ENCODE measurements around the gene BTBD7. TPM values are rescaled to one million over a fixed set of nuclear protein-coding genes. Genes with fewer than 3 reads are reported as not detected.

The BTBD7 gene
- total RNA-seq, 2 experiments from 2014 or later, result 12.5 to 12.6 TPM

DNA sequence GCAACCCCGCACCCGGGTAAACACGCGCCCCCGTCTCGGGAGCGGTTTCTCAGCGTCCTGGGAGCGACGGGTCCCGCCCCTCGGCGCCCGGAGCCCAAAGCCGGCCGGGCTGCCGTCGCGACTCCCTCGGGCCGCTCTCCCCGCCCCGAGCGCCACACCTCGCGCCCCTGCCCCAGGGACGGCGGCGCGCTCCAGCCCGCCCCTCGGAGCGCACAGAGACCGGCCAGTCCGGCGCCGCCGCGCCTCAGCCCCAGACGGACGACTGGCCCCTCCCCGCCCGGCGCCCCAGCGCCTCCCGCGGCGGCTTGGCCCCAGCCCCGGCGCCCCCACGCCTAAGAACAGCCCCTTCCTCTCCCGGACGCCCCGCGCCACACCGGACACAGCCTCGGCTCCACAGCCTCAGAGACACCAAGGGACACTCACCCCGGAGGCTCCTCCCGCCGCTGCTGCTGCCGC, 411 bp downstream of the BTBD7 start:
- peak overlapping the region; percentile 92 for H3K27ac Mint-ChIP-seq
- peaks cover 20% of the 10 kb centered on the region for H3K4me1 ChIP-seq (ENCODE audit: insufficient read depth, low read length)
- H3K27me3 Mint-ChIP-seq, result no peaks in the 10 kb centered on the region
- ChIA-PET CTCF (no interaction called here), POLR2A (interaction anchor here (2.0 kb wide), 1 partner anchor 148 kb away, joined by 6 read pairs; the partner anchor contains the start of genes LYSET and MOAP1)
- peak; percentile 27 for ATAC-seq (ENCODE audit: poor library complexity)
- peak in 4 of 14 experiments; percentile 2 to 46 (median 16) for DNase-seq
- TF ChIP-seq, protein P1, sequence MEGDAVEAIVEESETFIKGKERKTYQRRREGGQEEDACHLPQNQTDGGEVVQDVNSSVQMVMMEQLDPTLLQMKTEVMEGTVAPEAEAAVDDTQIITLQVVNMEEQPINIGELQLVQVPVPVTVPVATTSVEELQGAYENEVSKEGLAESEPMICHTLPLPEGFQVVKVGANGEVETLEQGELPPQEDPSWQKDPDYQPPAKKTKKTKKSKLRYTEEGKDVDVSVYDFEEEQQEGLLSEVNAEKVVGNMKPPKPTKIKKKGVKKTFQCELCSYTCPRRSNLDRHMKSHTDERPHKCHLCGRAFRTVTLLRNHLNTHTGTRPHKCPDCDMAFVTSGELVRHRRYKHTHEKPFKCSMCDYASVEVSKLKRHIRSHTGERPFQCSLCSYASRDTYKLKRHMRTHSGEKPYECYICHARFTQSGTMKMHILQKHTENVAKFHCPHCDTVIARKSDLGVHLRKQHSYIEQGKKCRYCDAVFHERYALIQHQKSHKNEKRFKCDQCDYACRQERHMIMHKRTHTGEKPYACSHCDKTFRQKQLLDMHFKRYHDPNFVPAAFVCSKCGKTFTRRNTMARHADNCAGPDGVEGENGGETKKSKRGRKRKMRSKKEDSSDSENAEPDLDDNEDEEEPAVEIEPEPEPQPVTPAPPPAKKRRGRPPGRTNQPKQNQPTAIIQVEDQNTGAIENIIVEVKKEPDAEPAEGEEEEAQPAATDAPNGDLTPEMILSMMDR (IDR thresholded peaks at IDR 0.05), result no peak
- H3K4me1 Mint-ChIP-seq (ENCODE audit: low read depth), result peaks cover 64% of the 10 kb centered on the region
- H3K27ac ChIP-seq (ENCODE audit: low read depth in 1 of 2, low read length in 2 of 2), result peak overlapping the region in 1 of 2 donors; percentile 73
- H3K4me3 Mint-ChIP-seq, result peak overlapping the region; percentile 97
- H3K36me3 ChIP-seq (ENCODE audit: insufficient read depth, low read length), result no peaks in the 10 kb centered on the region
- peaks cover 14% of the 10 kb centered on the region for H3K36me3 Mint-ChIP-seq (ENCODE audit: low read depth)
- intact Hi-C loops (cut with DNase I, micrococcal nuclease), result loop anchor here (1.0 to 5.0 kb wide), 7 partner anchors 125 to 845 kb away; partner anchors contain the start of genes GON7 (in 2 of the 2), UBR7 (in 2 of the 2), DDX24 (in 1 of the 2) and GOLGA5 (in 1 of the 2)
- H3K9me3 ChIP-seq (ENCODE audit: control insufficient read depth in 1 of 2, insufficient read depth in 1 of 2, low read length in 2 of 2), result peaks cover 0 to 2% of the 10 kb centered on the region in 2 experiments
- H3K4me3 ChIP-seq (ENCODE audit: low read length), result peak overlapping the region; percentile 80
- no peaks in the 10 kb centered on the region for H3K27me3 ChIP-seq (ENCODE audit: control insufficient read depth in 1 of 2, insufficient read depth in 2 of 2, low read length in 2 of 2)
- H3K9me3 Mint-ChIP-seq, result no peaks in the 10 kb centered on the region

DNA sequence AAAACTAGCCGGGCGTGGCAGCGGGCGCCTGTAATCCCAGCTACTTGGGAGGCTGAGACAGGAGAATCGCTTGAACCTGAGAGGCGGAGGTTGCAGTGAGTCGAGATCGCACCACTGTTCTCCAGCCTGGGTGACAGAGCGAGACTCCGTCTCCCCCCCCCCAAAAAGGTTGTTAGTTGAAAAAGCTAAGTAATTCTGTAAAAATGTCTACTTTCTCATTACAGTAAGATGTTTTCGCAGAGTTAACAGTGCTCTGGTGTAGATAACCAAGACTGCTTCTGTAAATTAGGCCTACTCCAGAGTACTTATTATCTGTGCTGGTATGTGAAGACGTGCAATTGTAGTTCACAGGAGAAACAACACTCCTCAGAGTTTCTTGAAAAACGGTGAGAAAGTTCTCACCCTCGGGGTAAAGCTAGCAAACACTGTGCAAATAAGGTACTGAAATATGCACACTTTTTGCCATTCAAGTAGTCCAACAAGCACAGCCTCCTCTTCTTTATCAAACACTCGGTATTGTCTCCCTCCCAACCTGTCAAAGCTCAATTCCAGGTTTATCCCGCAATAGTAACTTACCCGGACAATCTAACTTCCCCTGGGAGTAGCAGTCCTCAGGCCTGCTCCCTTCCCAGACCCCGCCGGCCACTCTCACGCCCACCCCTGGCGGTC, 974 bp downstream of the BTBD7 start:
- peak overlapping the region; percentile 80 for H3K4me3 ChIP-seq (ENCODE audit: low read length)
- H3K36me3 ChIP-seq (ENCODE audit: insufficient read depth, low read length), result no peaks in the 10 kb centered on the region
- ChIA-PET CTCF (no interaction called here), POLR2A (interaction anchor here (2.0 kb wide), 1 partner anchor 147 kb away, joined by 6 read pairs; the partner anchor contains the start of genes LYSET and MOAP1)
- Mint-ChIP-seq H3K4me1 (ENCODE audit: low read depth) (peaks cover 68% of the 10 kb centered on the region), H3K27me3 (no peaks in the 10 kb centered on the region), H3K36me3 (ENCODE audit: low read depth) (peaks cover 14% of the 10 kb centered on the region), H3K9me3 (no peaks in the 10 kb centered on the region), H3K4me3 (peak overlapping the region; percentile 96), H3K27ac (peak overlapping the region; percentile 86)
- intact Hi-C loops (cut with DNase I, micrococcal nuclease), result loop anchor here (1.0 to 5.0 kb wide), 7 partner anchors 125 to 845 kb away; partner anchors contain the start of genes GON7 (in 2 of the 2), UBR7 (in 2 of the 2), DDX24 (in 1 of the 2) and GOLGA5 (in 1 of the 2)
- H3K27ac ChIP-seq (ENCODE audit: low read depth in 1 of 2, low read length in 2 of 2), result peak overlapping the region in 1 of 2 donors; percentile 73
- TF ChIP-seq, protein P1 (IDR thresholded peaks at IDR 0.05), result no peak
- H3K27me3 ChIP-seq (ENCODE audit: control insufficient read depth in 1 of 2, insufficient read depth in 2 of 2, low read length in 2 of 2), result no peaks in the 10 kb centered on the region
- DNase-seq (no peak), ATAC-seq (ENCODE audit: poor library complexity) (no peak)
- peaks cover 20% of the 10 kb centered on the region for H3K4me1 ChIP-seq (ENCODE audit: insufficient read depth, low read length)
- no peaks in the 10 kb centered on the region for H3K9me3 ChIP-seq (ENCODE audit: control insufficient read depth in 1 of 2, insufficient read depth in 1 of 2, low read length in 2 of 2)

DNA sequence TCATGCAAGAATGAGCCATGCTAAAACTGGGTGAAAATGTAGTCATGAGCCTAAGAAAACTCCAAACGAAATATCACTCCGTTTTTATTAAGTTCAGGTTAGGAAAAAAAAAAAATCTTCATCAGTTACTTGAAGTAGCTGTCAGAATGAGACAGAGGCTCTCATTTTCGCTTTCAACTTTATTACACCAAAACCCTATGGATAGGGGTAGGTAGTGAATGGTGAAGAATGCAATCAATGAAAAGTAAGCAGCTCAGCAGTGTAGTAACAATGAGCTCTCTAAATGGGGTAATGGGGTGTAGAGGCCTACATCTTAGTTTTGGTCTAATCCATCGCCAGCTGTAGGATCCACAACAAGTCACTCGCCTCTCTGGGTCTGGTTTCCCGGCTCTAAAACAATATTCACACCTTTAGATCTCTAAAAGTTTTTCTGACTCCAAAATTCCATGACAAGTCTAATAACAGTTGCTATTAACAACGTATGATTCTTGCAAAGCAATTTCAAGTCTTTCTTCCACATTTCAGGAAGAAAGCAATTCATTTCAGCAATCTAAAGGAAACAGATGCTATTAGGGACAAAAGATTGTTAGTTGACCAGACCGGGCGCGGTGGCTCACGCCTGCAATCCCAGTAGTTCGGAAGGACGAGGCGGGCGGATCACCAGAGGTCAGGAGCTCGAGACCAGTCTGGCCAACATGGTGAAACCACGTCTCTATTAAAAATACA, 1.7 kb downstream of the BTBD7 start:
- H3K4me3 Mint-ChIP-seq, result peak overlapping the region; percentile 96
- H3K4me1 Mint-ChIP-seq (ENCODE audit: low read depth), result peaks cover 68% of the 10 kb centered on the region
- Histone ChIP-seq H3K9me3 (ENCODE audit: control insufficient read depth in 1 of 2, insufficient read depth in 1 of 2, low read length in 2 of 2) (no peaks in the 10 kb centered on the region), H3K36me3 (ENCODE audit: insufficient read depth, low read length) (no peaks in the 10 kb centered on the region), H3K27me3 (ENCODE audit: control insufficient read depth in 1 of 2, insufficient read depth in 2 of 2, low read length in 2 of 2) (no peaks in the 10 kb centered on the region), H3K4me1 (ENCODE audit: insufficient read depth, low read length) (peaks cover 20% of the 10 kb centered on the region), H3K4me3 (ENCODE audit: low read length) (peak overlapping the region; percentile 80), H3K27ac (ENCODE audit: low read depth in 1 of 2, low read length in 2 of 2) (no peak overlapping the region)
- ChIA-PET CTCF (no interaction called here), POLR2A (interaction anchor here (2.0 kb wide), 1 partner anchor 146 kb away, joined by 6 read pairs; the partner anchor contains the start of genes LYSET and MOAP1)
- DNase-seq (peak in 1 of 14 experiments; percentile 10), ATAC-seq (ENCODE audit: poor library complexity) (no peak)
- no peaks in the 10 kb centered on the region for H3K27me3 Mint-ChIP-seq
- TF ChIP-seq, protein P1 (IDR thresholded peaks at IDR 0.05), result no peak
- no peaks in the 10 kb centered on the region for H3K9me3 Mint-ChIP-seq
- intact Hi-C loops (cut with DNase I, micrococcal nuclease), result loop anchor here (5.0 kb wide), 6 partner anchors 124 to 846 kb away; partner anchors contain the start of genes DDX24 (in 1 of the 2), GOLGA5 (in 1 of the 2), GON7 (in 1 of the 2) and IFI27L1 (in 1 of the 2)
- no peak overlapping the region for H3K27ac Mint-ChIP-seq
- peaks cover 14% of the 10 kb centered on the region for H3K36me3 Mint-ChIP-seq (ENCODE audit: low read depth)
